ENCODE results near the gene BTG2. TPM values are rescaled to one million over a fixed set of nuclear protein-coding genes. Genes with fewer than 3 reads are reported as not detected.

Gene BTG2
- total RNA-seq, 1 experiment from 2014 or later, result 2.9 TPM

- no peaks in the 10 kb centered on the region for H3K79me2 ChIP-seq (ENCODE audit: insufficient read depth, low read length)
- H2AFZ ChIP-seq (ENCODE audit: low read length), result no peak overlapping the region
- no peaks in the 10 kb centered on the region for H3K9me3 ChIP-seq (ENCODE audit: control insufficient read depth, low read depth, low read length)
- Mint-ChIP-seq H3K27ac (no peak overlapping the region), H3K4me3 (no peak overlapping the region), H3K27me3 (ENCODE audit: low read depth) (peaks cover 88% of the 10 kb centered on the region), H3K9me3 (no peaks in the 10 kb centered on the region), H3K4me1 (peaks cover 42 to 65% of the 10 kb centered on the region in 2 experiments), H3K36me3 (ENCODE audit: insufficient read depth in 1 of 3, low read depth in 3 of 3) (no peaks in the 10 kb centered on the region)
- no peak overlapping the region for H3K27ac ChIP-seq (ENCODE audit: insufficient read length, low read depth, low read length)
- peaks cover 4% of the 10 kb centered on the region for H3K23me2 ChIP-seq (ENCODE audit: insufficient read length, low read depth, low read length, poor library complexity, severe bottlenecking)
- no peak overlapping the region for H4K8ac ChIP-seq (replicated peaks; ENCODE audit: insufficient read length, low read depth, low read length)
- H3T11ph ChIP-seq (ENCODE audit: low read length), result no peak overlapping the region
- no peak overlapping the region for H2BK5ac ChIP-seq (ENCODE audit: insufficient read length, low read length)
- no peak overlapping the region for H2BK20ac ChIP-seq (ENCODE audit: low read depth, low read length, poor library complexity, severe bottlenecking)
- no peak overlapping the region for H4K91ac ChIP-seq (ENCODE audit: insufficient read length, low read depth, low read length)
- H2BK12ac ChIP-seq (ENCODE audit: insufficient read length, low read depth, low read length), result no peak overlapping the region
- H3K4ac ChIP-seq (ENCODE audit: low read depth, low read length), result no peak overlapping the region
- peaks cover 9% of the 10 kb centered on the region; the same call in 1 of the 2 replicates for H3K27me3 ChIP-seq (ENCODE audit: insufficient read depth, low read length)
- no CpG with 5 or more reads among the region's 3 CpGs for WGBS (ENCODE audit: extremely low coverage, insufficient read length, low lambda C conversion rate)
- H3K23ac ChIP-seq (ENCODE audit: insufficient read length, low read depth, low read length), result no peak overlapping the region
- no peak for TF ChIP-seq CTCF (conservative IDR thresholded peaks at IDR 0.05)
- H3K14ac ChIP-seq (ENCODE audit: insufficient read depth, low read length), result no peak overlapping the region
- peaks cover 4% of the 10 kb centered on the region for H4K20me1 ChIP-seq (ENCODE audit: control insufficient read depth, insufficient read depth, insufficient read length)
- H3K56ac ChIP-seq (ENCODE audit: insufficient read length, low read depth, low read length), result no peak overlapping the region
- H4K5ac ChIP-seq (ENCODE audit: insufficient read length, low read depth, low read length), result no peak overlapping the region
- H3K4me2 ChIP-seq (ENCODE audit: insufficient read depth, insufficient read length, low read length), result no peak overlapping the region
- no peak overlapping the region for H2BK120ac ChIP-seq (ENCODE audit: low read depth, low read length, poor library complexity, severe bottlenecking)
- no peak for DNase-seq
- no peaks in the 10 kb centered on the region for H3K79me1 ChIP-seq (ENCODE audit: insufficient read depth, low read depth, low read length, poor library complexity, severe bottlenecking)
- H3K18ac ChIP-seq (ENCODE audit: insufficient read length, low read depth, low read length), result no peak overlapping the region
- H2BK15ac ChIP-seq (ENCODE audit: low read depth, low read length), result no peak overlapping the region
- no peak overlapping the region for H3K9ac ChIP-seq (ENCODE audit: extremely low read depth, insufficient read length, low read length)
- peaks cover under 1% of the 10 kb centered on the region; the same call in 1 of the 2 replicates for H3K4me1 ChIP-seq (ENCODE audit: insufficient read depth, low read length)
- no peak overlapping the region for H2AK5ac ChIP-seq (ENCODE audit: insufficient read length, low read length)
These were observed 18.3 kb downstream of the BTG2 start for GRCh38 chr1:203323587-203323986.
